ENCODE data around the gene TMEM175. TPM values are rescaled to one million over a fixed set of nuclear protein-coding genes. Genes with fewer than 3 reads are reported as not detected.

TMEM175 gene
- total and polyA plus RNA-seq, 9 of the 15 experiments (the other 6 are each of a cell fraction or from before 2014, with no cell fraction given) = 0.13 to 30.9 (median 9.4) TPM

GRCh38 chr4:958696-959337 lies 26.6 kb downstream of the TMEM175 start:
- no peak overlapping the region for H3K27ac ChIP-seq (ENCODE audit: extremely low read depth, low read depth, low read length)
- intact Hi-C loops (cut with micrococcal nuclease) = no loop called here
- H2AFZ ChIP-seq (ENCODE audit: low read depth, low read length) = no peak overlapping the region
- ATAC-seq = peak; percentile 20
- FAIRE-seq = no peak
- TF ChIP-seq SRSF7 (optimal IDR thresholded peaks at IDR 0.05; ENCODE audit: low read depth, low read length) = no peak
- no peak for TF ChIP-seq SRSF1 (IDR thresholded peaks at IDR 0.05; ENCODE audit: low read depth, low read length)
- no peak for TF ChIP-seq ZSCAN29 (IDR thresholded peaks at IDR 0.05)
- TF ChIP-seq GABPB2 (CRISPR knock-in tag; conservative IDR thresholded peaks at IDR 0.05) = no peak
- TF ChIP-seq TRIM24 (IDR thresholded peaks at IDR 0.05) = no peak
- TF ChIP-seq EGR1 (conservative IDR thresholded peaks at IDR 0.05) = no peak
- TF ChIP-seq MTA3 (IDR thresholded peaks at IDR 0.05; ENCODE audit: borderline replicate concordance) = no peak
- no peak for TF ChIP-seq DIDO1 (tag; IDR thresholded peaks at IDR 0.05; ENCODE audit: low read depth)
- no peak for TF ChIP-seq KLF10 (CRISPR knock-in tag; IDR thresholded peaks at IDR 0.05)
- BruUV-seq (replicated peaks) = no TSS peak
- no peak overlapping the region for H3K4me2 ChIP-seq (ENCODE audit: insufficient read depth, low read length)
- no peak for DNase-seq (ENCODE audit: extremely low read depth in 1 of 4, low spot score in 3 of 4)
- H3K9me3 ChIP-seq (replicated peaks; ENCODE audit: control insufficient read depth, insufficient read depth, low read depth, low read length) = no peaks in the 10 kb centered on the region
- no peaks in the 10 kb centered on the region for H3K79me2 ChIP-seq (ENCODE audit: control insufficient read depth, insufficient read depth, low read length)
- CTCF ChIA-PET (ENCODE audit: low intra/inter-chr PET ratio) = no interaction called here
- no peaks in the 10 kb centered on the region for H4K20me1 ChIP-seq (replicated peaks; ENCODE audit: control insufficient read depth, insufficient read depth, low read length)
- no peaks in the 10 kb centered on the region for H3K9me1 ChIP-seq (ENCODE audit: control insufficient read depth, insufficient read depth, low read length)
- no peaks in the 10 kb centered on the region for H3K27me3 ChIP-seq (ENCODE audit: control insufficient read depth in 2 of 2, insufficient read depth in 2 of 2, low read length in 2 of 2)
- H3K4me1 ChIP-seq (replicated peaks in 1 of 2; ENCODE audit: control insufficient read depth in 2 of 2, insufficient read depth in 2 of 2, low read length in 2 of 2) = peaks cover 0 to 46% of the 10 kb centered on the region in 2 experiments; a peak in 2 of 5 replicates
- H3K4me3 ChIP-seq = no peak overlapping the region
- in situ Hi-C loops (cut with MboI) = no loop called here
- H3K9ac ChIP-seq (ENCODE audit: insufficient read depth in 1 of 2, low read depth in 2 of 2, low read length in 2 of 2) = 0 out of 4 replicates have a peak overlapping the region, but pooled peaks of 1 of the 2 experiments have one; percentile 17
- 67% methylated on average over 17 of the region's 17 CpGs for WGBS (ENCODE audit: insufficient coverage, low coverage, missing lambda C conversion rate)
- peaks cover 15% of the 10 kb centered on the region; the same call in 1 of the 3 replicates for H3K36me3 ChIP-seq (ENCODE audit: control insufficient read depth, insufficient read depth, low read length)
- POLR2A ChIA-PET = interaction anchor here (0.6 to 1.1 kb wide), 2 partner anchors 12 to 15 kb away, joined by 3 to 4 read pairs; no protein-coding TSS in a partner anchor

Measured in K562 (cell line).